G401.6 (cell line): ENCODE data around the gene ATG16L1.

Experiments
- FAIRE-seq: peaks from 2 replicates; lab custom pipeline; 2012; peaks lifted over from hg19 to GRCh38; lab: Jason Lieb, UNC

The ATG16L1 gene

GRCh38 chr2:233227346-233227978 lies 24.0 kb upstream of the ATG16L1 start:
- FAIRE-seq: no peak

- no peak for FAIRE-seq
Observed at GRCh38 chr2:233228376-233228775, 23.1 kb upstream of the ATG16L1 start.

GRCh38 chr2:233233618-233234230 lies 17.7 kb upstream of the ATG16L1 start:
- no peak for FAIRE-seq

- no peak for FAIRE-seq
Observed at GRCh38 chr2:233234264-233234663, 17.2 kb upstream of the ATG16L1 start.

- no peak for FAIRE-seq
Observed at GRCh38 chr2:233234996-233235395, 16.5 kb upstream of the ATG16L1 start.

GRCh38 chr2:233235977-233236376 lies 15.5 kb upstream of the ATG16L1 start:
- no peak for FAIRE-seq

- FAIRE-seq: no peak
Observed at GRCh38 chr2:233236820-233237589, 14.5 kb upstream of the ATG16L1 start.

- no peak for FAIRE-seq
Observed at GRCh38 chr2:233240897-233241296, 10.6 kb upstream of the ATG16L1 start.

- FAIRE-seq: no peak
Observed at GRCh38 chr2:233241803-233242202, 9.7 kb upstream of the ATG16L1 start.

- no peak for FAIRE-seq
Observed at GRCh38 chr2:233242231-233242927, 9.1 kb upstream of the ATG16L1 start.

- no peak for FAIRE-seq
Observed at GRCh38 chr2:233243348-233243747, 8.1 kb upstream of the ATG16L1 start.

GRCh38 chr2:233244818-233245217 lies 6.7 kb upstream of the ATG16L1 start:
- no peak for FAIRE-seq

- FAIRE-seq: no peak
Observed at GRCh38 chr2:233245406-233245805, 6.1 kb upstream of the ATG16L1 start.

GRCh38 chr2:233247116-233247515 lies 4.4 kb upstream of the ATG16L1 start:
- FAIRE-seq: no peak

- FAIRE-seq: no peak
Observed at GRCh38 chr2:233247744-233248143, 3.7 kb upstream of the ATG16L1 start.

GRCh38 chr2:233248999-233249398 lies 2.5 kb upstream of the ATG16L1 start:
- FAIRE-seq: no peak

GRCh38 chr2:233250568-233250967 lies 905 bp upstream of the ATG16L1 start:
- no peak for FAIRE-seq

- FAIRE-seq: no peak
Observed at GRCh38 chr2:233250985-233251305, 528 bp upstream of the ATG16L1 start.

GRCh38 chr2:233252227-233252626 lies 754 bp downstream of the ATG16L1 start:
- no peak for FAIRE-seq

GRCh38 chr2:233255151-233255550 lies 3.7 kb downstream of the ATG16L1 start:
- no peak for FAIRE-seq

- no peak for FAIRE-seq
Observed at GRCh38 chr2:233256048-233256447, 4.6 kb downstream of the ATG16L1 start.

GRCh38 chr2:233258211-233258610 lies 6.7 kb downstream of the ATG16L1 start:
- FAIRE-seq: no peak

GRCh38 chr2:233259730-233260129 lies 8.3 kb downstream of the ATG16L1 start:
- FAIRE-seq: no peak
